Effector CD8-positive, alpha-beta T cell (primary cell): Measurements from ENCODE around the gene CCSER2.
"Not testable (repeated sequence)": the region's sequence is repeated elsewhere in the genome, so short reads cannot be mapped to it uniquely, and the experiment has no call there.

Experiments used
- DNase-seq: peaks from one replicate; lab custom pipeline; 2025; lab: John Stamatoyannopoulos, UW

CCSER2 gene

GRCh38 chr10:84397735-84398144, 69.4 kb downstream of the CCSER2 start:
- DNase-seq, result no peak

GRCh38 chr10:84398696-84399095, 70.3 kb downstream of the CCSER2 start:
- DNase-seq, result no peak

- no peak for DNase-seq
Observed at GRCh38 chr10:84401854-84402611, 73.6 kb downstream of the CCSER2 start.

GRCh38 chr10:84404783-84405182, 76.4 kb downstream of the CCSER2 start:
- DNase-seq, result no peak

GRCh38 chr10:84405662-84406061, 77.3 kb downstream of the CCSER2 start:
- DNase-seq, result no peak

GRCh38 chr10:84406561-84406960, 78.2 kb downstream of the CCSER2 start:
- no peak for DNase-seq

GRCh38 chr10:84407388-84408049, 79.1 kb downstream of the CCSER2 start:
- DNase-seq, result no peak

GRCh38 chr10:84412482-84412881, 84.1 kb downstream of the CCSER2 start:
- DNase-seq, result no peak

- not testable (repeated sequence) for DNase-seq
Observed at GRCh38 chr10:84414110-84414509, 85.7 kb downstream of the CCSER2 start.

- no peak for DNase-seq
Observed at GRCh38 chr10:84415539-84416244, 87.3 kb downstream of the CCSER2 start.

- DNase-seq, result no peak
Observed at GRCh38 chr10:84416245-84416555, 87.8 kb downstream of the CCSER2 start.

GRCh38 chr10:84423719-84424118, 95.3 kb downstream of the CCSER2 start:
- no peak for DNase-seq

GRCh38 chr10:84424731-84425167, 96.4 kb downstream of the CCSER2 start:
- no peak for DNase-seq

GRCh38 chr10:84427903-84428650, 99.7 kb downstream of the CCSER2 start:
- no peak for DNase-seq

GRCh38 chr10:84428711-84429110, 100.3 kb downstream of the CCSER2 start:
- no peak for DNase-seq

- DNase-seq, result peak; percentile 16
Observed at GRCh38 chr10:84429926-84430520, 101.6 kb downstream of the CCSER2 start.

GRCh38 chr10:84432891-84433290, 104.5 kb downstream of the CCSER2 start:
- DNase-seq, result no peak

- DNase-seq, result no peak
Observed at GRCh38 chr10:84440781-84441180, 112.4 kb downstream of the CCSER2 start.

- DNase-seq, result no peak
Observed at GRCh38 chr10:84447701-84448400, 119.5 kb downstream of the CCSER2 start.

- DNase-seq, result not testable (repeated sequence)
Observed at GRCh38 chr10:84449351-84449750, 121.0 kb downstream of the CCSER2 start.

- DNase-seq, result no peak
Observed at GRCh38 chr10:84452003-84452402, 123.6 kb downstream of the CCSER2 start.
